Germinal center (tissue), 1 donor: Measurements from ENCODE around the gene EFNA5.
"Not testable (repeated sequence)": the region's sequence is repeated elsewhere in the genome, so short reads cannot be mapped to it uniquely, and the experiment has no call there.

Source experiments
- DNase-seq: peaks from one replicate; pipeline ENCODE4 v3.0.0; 2012; ENCODE audit warnings: mixed read lengths, low spot score

EFNA5 gene

DNA sequence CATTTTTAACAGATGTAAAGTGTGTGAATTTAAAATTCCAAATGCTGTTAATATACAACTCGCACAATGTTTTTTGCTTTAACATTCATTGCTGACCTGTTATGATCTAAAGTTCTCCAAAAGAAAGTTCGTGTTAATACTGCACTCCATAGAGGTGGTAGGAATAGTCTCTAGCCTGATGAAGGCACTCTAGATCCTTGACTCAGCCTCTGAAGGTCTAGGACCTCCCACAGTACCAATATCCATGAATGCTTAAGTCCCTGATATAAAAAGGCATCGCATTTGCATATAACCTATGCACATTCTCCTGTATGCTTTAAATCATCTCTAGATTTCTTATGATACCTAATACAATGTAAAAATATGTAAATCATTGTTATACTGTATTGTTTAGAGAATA is 213.6 kb downstream of the EFNA5 start:
- no peak for DNase-seq

DNA sequence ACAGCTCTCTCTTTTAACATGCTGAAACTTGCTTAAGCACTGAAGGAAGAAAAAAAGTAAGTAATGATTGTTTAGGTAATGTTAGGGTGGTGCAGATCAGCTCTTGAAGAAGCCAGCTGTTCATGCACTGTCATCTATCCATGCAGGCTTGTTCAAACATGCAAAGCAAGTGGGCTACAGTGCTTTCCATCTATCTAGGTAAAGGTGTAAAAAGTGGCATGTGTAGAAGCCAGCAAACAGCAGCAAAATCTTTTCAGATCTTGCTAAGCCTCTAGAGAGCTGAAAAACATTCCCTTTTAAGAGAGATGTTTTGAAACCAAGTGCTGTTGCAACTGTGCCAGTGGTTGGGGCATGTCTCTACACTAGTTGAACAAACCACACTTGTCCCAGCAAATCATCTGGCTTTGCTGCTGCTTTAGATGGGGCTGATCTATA is 214.4 kb downstream of the EFNA5 start:
- no peak for DNase-seq

DNA sequence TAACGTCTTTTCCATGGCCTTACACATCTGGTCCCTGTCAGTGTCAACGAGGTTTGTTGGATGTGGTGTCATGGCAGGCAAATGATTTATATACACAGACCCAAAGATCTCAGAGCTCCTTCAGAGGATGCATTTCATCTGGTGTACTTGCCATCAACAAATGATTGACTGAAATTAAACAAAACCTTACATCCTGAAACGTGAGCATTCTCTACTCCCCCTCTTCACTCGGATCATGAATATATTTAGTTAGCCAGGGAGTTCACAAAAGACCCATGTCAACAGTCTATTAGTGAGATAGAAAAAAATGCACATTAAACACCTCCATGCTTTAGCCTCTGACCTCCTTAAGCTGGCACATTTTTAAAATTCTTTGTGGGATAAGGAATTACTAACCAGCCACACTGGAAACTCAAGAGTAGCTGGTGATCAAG is 215.6 kb downstream of the EFNA5 start:
- no peak for DNase-seq

DNA sequence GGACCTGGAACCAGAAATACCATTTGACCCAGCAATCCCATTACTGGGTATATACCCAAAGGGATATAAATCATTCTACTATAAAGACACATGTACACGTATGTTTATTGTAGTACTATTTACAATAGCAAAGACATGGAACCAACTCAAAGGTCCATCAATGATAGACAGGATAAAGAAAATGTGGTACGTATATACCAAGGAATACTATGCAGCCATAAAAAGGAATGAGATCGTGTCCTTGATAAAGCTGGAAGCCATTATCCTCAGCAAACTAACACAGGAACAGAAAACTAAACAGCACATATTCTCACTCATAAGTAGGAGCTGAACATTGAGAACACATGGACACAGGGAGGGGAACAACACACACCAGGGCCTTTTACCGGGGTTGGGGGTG is 218.9 kb downstream of the EFNA5 start:
- DNase-seq = not testable (repeated sequence)

DNA sequence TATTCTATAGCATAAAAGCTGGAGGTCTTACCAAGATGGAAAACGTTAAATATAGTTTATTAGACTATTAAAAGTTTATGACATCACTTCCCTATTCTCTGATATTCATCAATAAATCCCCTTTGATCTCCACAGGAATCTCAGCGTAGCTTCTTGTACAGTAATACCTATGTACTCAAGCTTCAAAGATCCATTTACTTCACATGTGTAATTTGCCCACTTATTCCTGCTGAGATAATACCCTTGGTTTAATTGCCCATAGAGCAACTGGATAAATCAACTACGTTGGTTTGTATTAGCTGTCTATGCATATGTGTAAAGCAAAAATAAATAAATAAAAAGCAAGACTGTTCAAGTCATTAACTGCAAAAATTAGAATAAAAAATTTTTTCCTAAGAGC is 219.7 kb downstream of the EFNA5 start:
- no peak for DNase-seq

DNA sequence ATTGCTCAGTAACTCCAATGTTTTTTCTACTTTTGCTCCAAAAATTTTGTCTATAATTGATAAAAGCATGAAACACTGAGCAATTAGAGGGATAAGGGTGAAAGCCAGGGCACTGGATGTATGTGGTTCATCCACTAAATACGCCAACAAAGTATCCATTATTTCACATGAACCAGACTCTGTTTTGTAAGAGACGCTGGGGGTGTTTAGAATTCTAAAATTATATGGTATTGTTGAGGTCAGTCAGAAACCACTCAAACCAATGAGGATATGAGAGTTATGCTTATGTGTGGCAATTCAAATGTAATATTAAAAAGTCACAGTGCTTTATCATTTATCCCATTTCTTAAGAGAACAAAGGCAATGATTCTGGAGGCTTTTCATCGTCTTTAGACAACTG is 220.2 kb downstream of the EFNA5 start:
- no peak for DNase-seq

DNA sequence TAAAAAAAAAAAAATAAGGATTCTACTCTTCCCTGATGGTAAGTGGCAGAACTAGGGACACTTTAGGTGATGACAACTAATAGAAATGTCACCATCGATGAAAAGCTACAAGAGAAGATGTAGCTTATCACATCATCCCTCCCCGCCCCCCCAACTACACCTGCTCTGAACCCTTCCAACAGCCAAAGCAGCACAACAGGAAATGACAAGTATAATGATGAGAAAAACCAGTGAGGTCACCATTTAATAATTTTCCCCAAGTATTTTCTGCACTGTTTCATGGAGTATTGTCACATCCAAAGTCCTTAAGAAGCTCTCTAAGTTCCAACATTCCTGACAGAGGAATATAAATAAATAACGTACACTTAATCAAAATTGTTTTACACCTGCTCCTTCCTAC is 221.4 kb downstream of the EFNA5 start:
- DNase-seq = no peak

DNA sequence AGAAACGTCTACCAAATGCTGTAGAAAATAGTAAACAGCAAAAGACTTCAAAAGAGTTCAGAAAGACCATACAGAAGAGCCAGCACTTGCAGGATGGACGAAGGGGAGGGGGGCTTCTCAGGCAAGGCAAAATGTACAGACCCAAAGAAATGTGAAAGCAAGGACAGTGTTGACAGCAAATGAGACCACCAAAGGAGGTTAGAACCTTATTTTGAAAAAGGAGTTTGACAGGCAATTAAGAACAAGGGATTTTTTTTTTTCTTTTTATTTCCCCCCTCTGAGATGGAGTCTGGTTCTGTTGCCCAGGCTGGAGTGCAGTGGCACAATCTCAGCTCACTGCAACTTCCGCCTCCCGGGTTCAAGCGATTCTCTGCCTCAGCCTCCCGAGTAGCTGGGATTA is 223.2 kb downstream of the EFNA5 start:
- no peak for DNase-seq

DNA sequence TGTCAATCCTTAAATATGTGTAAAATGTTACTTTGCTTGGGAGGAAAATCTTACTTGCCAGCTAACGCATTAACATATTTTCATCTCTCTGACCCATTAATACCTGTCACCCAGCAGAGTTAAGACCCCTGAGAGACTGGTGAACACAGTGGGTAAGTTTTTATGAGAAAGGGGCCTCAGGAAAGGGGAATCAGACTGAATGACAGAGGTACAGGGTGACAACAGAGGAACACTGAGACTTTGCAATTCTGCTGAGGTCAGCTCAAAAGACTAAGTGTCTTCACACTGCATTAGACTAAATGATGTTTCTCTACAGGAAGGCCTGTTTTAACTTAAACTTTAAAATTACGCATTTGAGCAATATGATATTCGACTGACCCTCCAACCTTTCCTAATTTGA is 223.8 kb downstream of the EFNA5 start:
- no peak for DNase-seq

DNA sequence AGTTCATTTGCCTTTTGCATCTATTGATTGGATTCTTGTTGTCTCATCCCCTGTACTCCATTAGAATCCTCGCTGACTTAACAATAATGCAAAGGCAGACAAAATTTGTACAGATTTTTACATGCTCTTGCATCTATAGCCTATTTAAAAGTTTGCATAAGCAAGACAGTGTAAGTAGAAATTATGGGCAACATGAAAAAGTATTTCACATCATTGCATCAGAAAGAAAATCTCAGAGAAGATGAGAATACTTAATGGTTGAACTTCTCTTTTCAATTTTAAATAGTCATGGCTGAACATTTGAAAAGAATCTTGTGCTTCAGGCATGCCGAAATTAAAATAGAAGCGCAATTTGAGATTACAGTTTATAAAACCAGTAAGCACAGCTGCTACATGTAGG is 226.4 kb downstream of the EFNA5 start:
- DNase-seq = no peak

DNA sequence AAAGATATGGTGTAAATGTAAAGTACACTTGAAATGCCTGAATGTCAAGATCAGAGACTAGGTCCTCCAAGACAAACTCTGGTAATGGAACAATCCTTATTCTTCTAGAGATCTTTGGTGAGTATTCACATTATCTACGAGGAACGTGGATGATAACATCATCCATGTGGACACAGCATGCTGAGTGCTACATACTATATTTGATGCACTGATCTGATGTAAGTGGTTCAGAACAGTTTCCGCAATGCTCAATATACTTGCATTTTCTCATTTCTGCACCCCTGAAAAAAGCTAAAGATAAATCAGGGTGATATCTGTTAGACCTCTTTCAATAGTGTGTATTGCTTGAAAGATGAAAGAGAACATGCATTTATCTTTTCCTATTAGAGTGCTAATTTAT is 226.8 kb downstream of the EFNA5 start:
- no peak for DNase-seq

DNA sequence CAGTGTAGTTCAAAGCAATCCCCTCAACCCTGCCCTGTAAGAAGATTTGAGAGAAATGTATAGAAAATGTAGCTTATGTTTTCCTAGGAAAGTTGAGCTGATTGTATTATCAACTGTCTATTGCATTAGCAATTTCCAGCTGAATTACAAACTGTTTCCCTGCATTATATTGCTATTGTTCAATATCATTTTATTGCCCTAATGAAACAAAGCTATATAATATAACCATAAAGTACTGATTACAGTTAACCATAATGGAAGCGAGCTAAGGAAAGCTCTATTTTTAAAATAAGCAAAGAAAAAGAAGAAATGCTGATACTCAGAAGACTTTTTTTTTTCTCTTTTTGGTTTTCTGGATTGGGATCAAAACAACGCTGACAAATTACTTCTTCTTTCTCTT is 228.3 kb downstream of the EFNA5 start:
- DNase-seq = no peak

DNA sequence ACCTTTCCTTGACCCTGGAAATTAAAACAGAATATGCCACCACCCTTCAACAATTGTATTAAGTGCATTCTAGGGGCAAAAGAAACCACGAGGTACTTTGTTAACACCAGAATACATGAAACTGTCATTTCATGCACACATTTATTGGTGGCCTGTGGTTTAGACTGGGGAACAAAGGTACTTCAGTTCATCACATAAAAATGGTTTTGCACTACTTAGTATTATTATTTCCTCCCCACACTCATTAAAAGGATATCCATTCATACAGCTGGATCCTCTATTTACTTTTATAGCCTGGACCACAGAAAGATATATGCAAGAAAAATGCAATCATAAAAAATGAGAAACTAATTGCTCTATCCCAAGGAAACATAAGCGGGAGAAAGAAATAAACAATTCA is 230.9 kb downstream of the EFNA5 start:
- DNase-seq = no peak

DNA sequence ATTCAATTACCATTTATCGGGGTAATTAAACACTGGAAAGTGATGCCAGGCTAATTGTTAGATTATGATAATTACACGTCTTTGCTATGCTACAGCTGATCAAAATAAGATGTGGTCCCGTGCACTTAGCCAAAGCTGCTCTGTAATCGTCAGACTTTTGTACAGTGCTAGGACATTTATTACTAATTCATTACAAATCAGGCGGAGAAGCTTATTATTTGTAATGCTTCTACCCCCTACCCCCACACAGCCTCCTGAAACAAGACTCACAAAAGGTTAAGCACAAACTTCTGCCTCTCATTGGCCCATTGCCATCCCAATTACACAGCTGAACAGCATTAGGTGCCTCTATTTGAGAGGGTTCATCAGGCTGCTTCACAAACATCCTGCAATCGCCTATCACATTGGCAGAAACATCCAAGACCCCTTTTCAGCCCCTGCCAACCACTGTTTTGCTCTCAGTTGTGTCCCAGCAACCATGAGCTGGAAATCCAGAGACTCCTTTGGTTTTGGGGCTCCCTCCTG is 232.7 kb downstream of the EFNA5 start:
- DNase-seq = no peak

DNA sequence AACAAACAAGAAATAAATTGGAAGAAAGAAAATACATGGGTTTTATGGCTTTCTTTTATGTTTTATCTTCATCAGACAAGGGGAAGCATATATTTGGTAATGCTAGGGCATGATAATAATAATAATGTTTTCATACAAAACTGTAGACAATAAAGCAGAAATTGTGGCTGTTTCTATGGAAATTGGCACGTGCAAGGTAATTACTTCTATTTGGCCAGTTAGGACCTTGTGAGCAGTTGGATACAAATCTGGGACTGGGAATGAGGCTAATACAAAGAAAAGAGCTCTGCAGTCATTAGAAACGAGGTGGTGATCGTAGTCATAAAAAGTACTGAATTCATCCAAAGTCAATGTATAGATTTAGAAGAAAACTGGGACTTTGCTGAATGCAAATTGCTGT is 233.6 kb downstream of the EFNA5 start:
- no peak for DNase-seq

DNA sequence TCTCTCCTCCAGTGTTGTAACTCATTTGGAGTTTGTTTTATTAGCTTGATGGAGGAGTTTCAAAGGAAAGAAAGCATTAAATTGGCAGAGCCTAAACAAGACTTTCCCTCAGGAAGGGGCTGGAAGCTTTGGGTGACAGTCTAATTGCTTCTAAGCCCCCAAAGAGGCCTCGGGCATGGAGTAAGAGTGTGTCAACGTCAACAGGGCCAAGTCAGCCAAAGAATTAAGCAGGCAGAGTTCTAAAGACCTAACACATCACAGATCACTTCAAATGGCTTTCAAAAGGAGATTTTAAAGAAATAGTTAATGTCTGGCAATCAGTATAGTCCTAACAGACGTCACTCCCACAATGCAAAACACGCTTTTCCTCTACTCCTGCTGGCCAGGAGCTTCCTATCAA is 234.5 kb downstream of the EFNA5 start:
- no peak for DNase-seq

DNA sequence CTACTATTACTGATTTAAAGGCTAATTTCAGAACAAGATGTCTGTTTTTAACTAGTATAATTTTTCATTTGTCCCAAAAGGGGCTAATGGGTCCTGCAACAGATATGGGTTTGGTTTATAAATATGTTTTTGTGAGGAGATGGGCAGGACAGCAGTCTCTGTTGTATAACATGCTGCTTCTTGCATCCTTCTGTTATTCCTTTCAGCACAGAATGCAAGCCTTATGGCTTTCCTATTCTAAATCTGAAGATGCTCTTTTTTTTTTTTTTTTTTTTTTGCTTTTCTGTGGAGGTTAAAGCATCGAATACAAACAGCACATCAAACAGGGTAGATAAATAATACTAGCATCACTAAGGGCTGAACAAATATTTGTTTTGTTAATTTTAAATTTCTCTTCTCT is 235.7 kb downstream of the EFNA5 start:
- DNase-seq = no peak

DNA sequence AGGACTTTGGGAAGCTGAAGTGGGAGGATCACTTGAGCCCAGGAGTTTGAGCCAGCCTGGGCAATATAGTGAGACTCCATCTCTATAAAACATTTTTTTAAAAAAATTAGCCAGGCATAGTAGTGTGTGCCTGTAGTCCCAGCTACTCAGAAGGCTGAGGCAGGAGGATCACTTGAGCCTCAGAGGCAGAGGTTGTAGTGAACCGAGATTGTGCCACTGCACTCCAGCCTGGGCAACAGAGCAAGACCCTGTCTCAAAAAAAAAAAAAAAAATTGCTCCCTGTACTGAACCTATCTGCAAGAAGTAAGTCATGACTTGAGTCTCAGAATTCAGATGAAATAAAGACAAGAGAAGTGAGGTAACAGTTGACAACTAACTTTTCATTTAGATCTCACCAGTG is 237.1 kb downstream of the EFNA5 start:
- not testable (repeated sequence) for DNase-seq

DNA sequence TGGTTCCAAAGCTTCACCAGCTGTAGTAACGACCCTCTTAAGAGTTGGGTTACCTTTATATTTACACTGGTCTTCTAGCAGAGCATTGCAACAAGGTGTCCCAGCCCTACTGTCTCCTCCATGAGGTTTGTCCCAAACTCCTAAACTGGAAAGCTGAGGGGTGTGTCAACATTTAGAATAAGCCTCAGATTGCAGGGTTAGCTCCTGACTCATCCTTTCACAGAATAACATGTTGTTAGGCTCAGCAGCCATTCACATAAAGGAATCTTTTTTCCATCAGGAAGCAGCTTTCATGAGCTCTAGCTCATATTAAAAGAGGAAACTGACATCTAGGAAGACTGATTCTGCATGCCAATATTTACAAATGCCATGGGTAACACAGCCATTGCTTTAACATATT is 238.7 kb downstream of the EFNA5 start:
- no peak for DNase-seq

DNA sequence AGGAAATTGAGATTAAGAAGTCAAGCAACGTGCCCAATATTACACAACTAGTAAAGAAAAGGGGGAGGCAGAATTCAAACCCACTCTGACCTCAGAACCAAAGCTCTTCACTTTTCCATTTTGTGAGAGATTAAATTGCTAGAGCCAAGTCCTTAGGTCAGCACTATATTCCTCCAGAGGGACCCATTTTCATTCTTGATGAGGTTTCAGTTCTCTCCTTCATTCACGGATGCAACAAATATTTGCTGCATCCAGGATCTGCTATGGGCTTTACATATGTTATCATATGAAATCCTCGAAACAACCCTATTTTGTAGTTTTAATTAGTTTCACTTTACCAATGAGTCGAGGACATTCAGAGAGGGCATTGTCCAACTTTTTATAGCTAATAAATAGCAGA is 239.2 kb downstream of the EFNA5 start:
- DNase-seq = no peak

DNA sequence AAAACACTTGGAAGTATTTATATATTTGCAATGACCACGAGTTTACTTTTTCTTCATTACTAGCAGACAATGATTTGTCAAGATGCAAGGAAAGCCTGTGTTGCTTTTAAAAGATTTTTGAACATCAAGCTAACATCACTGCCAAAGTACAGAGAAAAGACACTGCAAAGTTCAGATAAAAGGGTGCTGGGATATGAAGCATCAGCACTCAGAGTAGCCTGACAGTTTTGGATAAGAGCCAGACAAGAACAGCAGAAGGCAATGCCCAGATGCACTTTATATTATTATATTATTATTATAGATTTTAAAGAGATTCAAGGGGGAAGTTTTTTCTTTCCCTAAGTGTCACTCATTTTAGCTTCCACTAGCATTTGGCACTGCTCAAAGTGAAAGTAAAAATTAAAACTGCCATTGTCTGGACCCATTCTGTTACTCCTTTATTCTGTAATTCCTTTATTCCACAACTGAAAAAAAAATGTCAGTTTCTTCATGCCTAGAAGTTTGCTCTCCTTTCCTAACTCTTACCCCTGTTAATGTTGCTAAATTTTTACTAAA is 240.6 kb downstream of the EFNA5 start:
- no peak for DNase-seq

DNA sequence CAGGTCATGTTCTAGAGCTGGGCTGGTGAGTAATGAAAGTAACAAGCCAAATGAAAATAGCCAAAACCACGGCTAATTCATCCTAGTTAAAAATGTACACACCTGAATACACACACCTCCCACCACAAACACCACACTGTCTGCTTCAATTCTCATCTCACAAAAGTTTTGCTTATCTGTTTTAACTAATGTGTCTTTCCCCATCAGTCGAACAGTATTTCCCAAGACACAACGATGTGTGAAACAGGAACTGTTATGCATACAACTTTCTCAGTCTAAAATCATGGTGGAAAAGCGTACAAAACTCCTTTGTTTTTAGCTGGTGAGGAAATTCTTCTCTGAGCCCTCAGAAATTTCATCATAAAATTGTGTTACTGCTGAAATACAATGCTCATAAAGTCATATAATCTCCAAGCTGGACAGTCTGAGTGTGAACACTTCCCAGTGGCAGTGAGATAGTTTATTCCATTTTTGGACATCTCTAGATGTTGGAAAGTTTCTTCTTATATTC is 242.4 kb downstream of the EFNA5 start:
- no peak for DNase-seq

DNA sequence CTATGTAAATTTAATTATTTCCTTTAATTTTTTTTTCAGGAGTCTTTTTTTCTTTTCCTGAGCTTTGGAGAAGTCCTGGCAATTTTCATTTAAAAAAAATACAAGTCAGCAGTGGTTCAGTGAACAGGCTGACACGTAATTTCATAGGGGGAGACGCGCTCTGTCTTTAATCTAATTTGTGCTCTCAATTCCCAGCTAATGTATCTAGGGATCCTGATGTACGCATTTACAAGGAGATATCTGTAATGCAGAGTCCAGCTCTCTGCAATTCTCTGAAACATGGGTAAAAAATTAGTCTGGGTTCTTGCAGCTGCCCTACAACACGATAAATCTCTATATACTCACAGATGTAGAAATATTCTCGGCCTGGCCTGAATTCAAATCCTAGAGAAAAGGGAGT is 243.9 kb downstream of the EFNA5 start:
- no peak for DNase-seq

DNA sequence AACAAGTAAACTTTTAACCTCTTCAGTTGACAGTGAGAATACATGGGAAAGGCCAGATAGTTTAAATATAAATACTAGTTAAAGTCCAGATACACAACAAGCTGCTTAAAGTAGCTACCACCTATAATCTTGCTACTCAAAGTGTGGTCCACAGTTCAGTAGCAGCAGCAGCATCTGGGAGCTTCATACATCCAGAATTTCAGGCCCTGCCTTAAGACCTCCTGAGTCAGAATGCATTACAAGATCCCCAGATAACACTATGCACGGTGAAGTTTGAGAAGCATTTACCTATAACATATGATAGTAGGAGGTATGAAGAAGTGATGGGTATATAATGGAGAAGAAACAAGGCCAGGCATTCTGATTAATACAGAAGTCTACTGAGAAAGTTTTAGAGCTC is 244.5 kb downstream of the EFNA5 start:
- no peak for DNase-seq
